Osteoblast (primary cell): ENCODE measurements around the gene FBXO15. TPM values are rescaled to one million over a fixed set of nuclear protein-coding genes. Genes with fewer than 3 reads are reported as not detected.

ENCODE experiments used
- DNase-seq: peaks from one replicate; pipeline ENCODE4 v3.0.0; 2011; ENCODE audit warnings: low spot score, mixed read lengths; ENCODE audit not compliant: insufficient read length; ENCODE audit errors: missing footprints
- H2AFZ ChIP-seq: 2 replicates; pipeline ENCODE4 v1.6.0; 2011; ENCODE audit warnings: mild to moderate bottlenecking, low read length
- H3K27ac ChIP-seq: 2 replicates; pipeline ENCODE4 v1.5.1; 2011; ENCODE audit warnings: mild to moderate bottlenecking, low read depth, low read length, moderate library complexity
- H3K27me3 ChIP-seq: 2 replicates; pipeline ENCODE4 v1.6.0; 2012; ENCODE audit warnings: mild to moderate bottlenecking, control low read depth, inconsistent platforms, low read length, moderate library complexity; ENCODE audit not compliant: insufficient read depth
- H3K36me3 ChIP-seq: 2 replicates; pipeline ENCODE4 v1.5.1; 2011; ENCODE audit warnings: mild to moderate bottlenecking, low read length, control low read depth, moderate library complexity; ENCODE audit not compliant: insufficient read depth
- H3K4me1 ChIP-seq: 2 replicates; pipeline ENCODE4 v1.5.1; 2011; ENCODE audit warnings: mild to moderate bottlenecking, low read length, control low read depth, moderate library complexity; ENCODE audit not compliant: insufficient read depth
- H3K4me2 ChIP-seq: 2 replicates; pipeline ENCODE4 v1.6.0; 2011; ENCODE audit warnings: mild to moderate bottlenecking, low read length; ENCODE audit not compliant: insufficient read depth
- H3K4me3 ChIP-seq: fragments of 200-600 bp; sonication (generic); 3 replicates; pipeline ENCODE4 v1.5.1; 2012; ENCODE audit warnings: mild to moderate bottlenecking, low read length, inconsistent platforms; ENCODE audit not compliant: insufficient read depth
- H3K79me2 ChIP-seq: 2 replicates; pipeline ENCODE4 v1.6.0; 2012; ENCODE audit warnings: mild to moderate bottlenecking, low read length, control low read depth, inconsistent platforms; ENCODE audit not compliant: insufficient read depth
- H3K9me3 ChIP-seq: 2 replicates; pipeline ENCODE4 v1.5.1; 2011; ENCODE audit warnings: low read depth, low read length, control low read depth
- H4K20me1 ChIP-seq: 2 replicates; pipeline ENCODE4 v1.6.0; 2012; ENCODE audit warnings: mild to moderate bottlenecking, low read length, control low read depth; ENCODE audit not compliant: insufficient read depth
- total RNA-seq: library from RNA; depleted of rRNA; stranded (reverse); fragments of >200 nt; gene quantifications from 2 replicates; pipeline ENCODE4 v1.2.3, GENCODE V29; 2012
- TF ChIP-seq, protein P1 (sequence below): IDR thresholded peaks from 2 replicates; pipeline ENCODE4 v1.5.1; 2011; ENCODE audit warnings: mild to moderate bottlenecking, low read depth, low read length, moderate library complexity; ENCODE audit errors: extremely low read depth

FBXO15 gene, protein sequence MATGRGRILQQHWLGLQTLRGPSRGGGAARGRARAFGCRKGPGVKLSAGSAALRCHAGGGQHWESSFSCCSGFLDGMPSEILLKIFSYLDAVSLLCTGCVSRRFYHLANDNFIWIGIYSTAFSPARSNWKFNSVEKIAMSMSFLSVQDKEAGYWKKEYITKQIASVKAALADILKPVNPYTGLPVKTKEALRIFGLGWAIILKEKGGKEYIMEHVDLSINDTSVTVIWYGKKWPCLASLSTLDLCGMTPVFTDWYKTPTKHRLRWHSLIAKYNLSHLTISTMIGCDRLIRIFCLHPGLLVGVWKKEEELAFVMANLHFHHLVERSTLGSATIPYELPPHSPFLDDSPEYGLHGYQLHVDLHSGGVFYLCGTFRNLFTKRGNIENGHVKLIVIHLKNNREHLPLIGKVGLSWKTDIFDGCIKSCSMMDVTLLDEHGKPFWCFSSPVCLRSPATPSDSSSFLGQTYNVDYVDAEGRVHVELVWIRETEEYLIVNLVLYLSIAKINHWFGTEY
- total RNA-seq: 0.29 and 0.36 TPM in 2 replicates

DNA sequence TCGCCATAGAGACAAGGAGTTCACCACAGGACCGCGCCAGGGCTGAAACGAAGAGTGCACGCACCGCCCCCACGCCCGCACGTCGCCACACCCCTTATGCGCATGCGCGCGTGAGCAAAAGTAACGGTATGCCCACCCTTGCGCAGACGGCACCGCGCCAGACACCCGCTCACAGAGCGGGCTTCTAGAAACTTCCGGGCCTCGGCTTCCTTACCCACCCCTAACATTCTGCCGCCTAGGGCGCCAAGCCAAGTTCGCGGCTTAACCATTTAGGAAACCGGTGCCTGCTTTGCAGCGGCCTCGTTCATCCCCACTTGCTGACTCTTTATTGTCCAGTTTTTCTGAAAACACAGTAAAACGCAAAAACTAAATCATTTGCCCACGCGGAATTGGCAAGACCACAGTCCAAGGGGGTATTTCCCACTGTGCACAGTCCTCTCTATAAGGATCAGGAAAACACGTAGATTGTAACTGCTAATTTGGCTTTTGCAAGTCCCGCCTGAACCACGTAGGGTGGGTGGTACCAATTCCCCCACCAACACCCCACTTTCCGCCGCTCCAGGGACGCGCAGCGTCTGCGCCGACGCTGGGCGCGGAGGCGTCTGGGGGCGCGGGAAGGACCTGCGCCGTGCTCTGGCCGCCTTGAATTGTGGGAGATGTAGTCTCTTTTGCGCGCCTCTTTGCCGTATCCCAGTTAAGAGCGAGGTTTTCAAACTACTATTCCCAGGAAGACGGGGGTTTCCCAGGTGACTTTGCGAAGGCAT is at the start of gene FBXO15, which contains the start of gene TIMM21:
Gene FBXO15, minus strand, starts transcription at position 56 of the 764 bp plus-strand sequence. Its CDS starts 49 bp downstream, at position 7.
Gene TIMM21, plus strand, starts transcription at position 745 of the 764 bp plus-strand sequence. CDS start 286 bp downstream, outside the sequence.
- Histone ChIP-seq H3K27me3 (no peaks in the 10 kb centered on the region), H3K9me3 (no peaks in the 10 kb centered on the region), H2AFZ (peak within 1 kb of the TSS; percentile 99), H3K27ac (peak within 1 kb of the TSS; percentile 83), H3K4me2 (peak within 1 kb of the TSS; percentile 100), H3K79me2 (peaks cover 46% of the 10 kb centered on the region), H4K20me1 (no peaks in the 10 kb centered on the region), H3K4me3 (peak within 1 kb of the TSS; percentile 84), H3K36me3 (no peaks in the 10 kb centered on the region), H3K4me1 (peaks cover 19% of the 10 kb centered on the region)
- TF ChIP-seq, protein P1, sequence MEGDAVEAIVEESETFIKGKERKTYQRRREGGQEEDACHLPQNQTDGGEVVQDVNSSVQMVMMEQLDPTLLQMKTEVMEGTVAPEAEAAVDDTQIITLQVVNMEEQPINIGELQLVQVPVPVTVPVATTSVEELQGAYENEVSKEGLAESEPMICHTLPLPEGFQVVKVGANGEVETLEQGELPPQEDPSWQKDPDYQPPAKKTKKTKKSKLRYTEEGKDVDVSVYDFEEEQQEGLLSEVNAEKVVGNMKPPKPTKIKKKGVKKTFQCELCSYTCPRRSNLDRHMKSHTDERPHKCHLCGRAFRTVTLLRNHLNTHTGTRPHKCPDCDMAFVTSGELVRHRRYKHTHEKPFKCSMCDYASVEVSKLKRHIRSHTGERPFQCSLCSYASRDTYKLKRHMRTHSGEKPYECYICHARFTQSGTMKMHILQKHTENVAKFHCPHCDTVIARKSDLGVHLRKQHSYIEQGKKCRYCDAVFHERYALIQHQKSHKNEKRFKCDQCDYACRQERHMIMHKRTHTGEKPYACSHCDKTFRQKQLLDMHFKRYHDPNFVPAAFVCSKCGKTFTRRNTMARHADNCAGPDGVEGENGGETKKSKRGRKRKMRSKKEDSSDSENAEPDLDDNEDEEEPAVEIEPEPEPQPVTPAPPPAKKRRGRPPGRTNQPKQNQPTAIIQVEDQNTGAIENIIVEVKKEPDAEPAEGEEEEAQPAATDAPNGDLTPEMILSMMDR: no peak
- DNase-seq: peak; percentile 98

DNA sequence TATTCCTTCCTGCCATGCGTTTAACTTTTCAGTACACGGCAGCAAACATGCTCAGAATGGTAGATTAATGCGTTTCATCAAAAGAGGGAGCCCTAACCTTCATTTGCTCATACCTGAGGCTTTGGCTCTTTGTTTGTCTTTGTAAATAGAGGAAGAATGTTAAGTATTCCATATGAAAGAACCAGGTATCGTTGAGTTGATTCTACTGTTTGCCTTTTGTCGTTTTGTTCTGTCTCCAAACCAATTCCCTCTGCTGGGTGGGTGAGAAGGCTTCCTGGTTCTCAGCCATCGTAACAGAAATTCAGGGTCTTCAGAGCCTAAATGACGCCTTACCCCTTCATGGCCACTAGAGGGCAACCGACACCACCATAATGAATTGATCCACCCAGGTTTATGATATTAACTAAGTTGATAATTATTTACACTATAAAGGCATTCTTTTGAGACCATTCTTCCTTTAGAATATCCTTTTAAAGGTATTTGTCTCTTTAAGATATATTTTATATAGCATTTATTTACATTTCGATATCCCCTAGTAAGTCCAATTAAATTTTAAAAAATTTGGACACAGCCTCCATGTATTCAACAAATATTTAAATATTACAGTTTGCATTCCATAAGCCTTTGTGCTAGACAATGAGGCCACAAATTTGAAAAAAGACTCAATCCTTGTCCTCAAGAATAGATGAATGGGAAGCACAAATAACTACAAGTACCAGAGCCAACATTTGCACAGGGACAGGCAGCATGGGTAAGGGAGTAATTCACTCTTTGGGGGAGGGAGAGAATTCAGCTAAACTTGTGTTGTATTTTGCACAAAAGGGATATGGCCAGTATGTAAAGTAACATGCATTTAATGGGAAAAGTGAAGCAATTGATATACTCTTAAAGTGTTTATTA is 48.8 kb upstream of the FBXO15 start:
- H3K27ac ChIP-seq: no peak overlapping the region
- DNase-seq: peak; percentile 93
- no peaks in the 10 kb centered on the region for H3K79me2 ChIP-seq
- no peaks in the 10 kb centered on the region for H4K20me1 ChIP-seq
- H3K4me2 ChIP-seq: peak overlapping the region; percentile 83
- no peaks in the 10 kb centered on the region for H3K9me3 ChIP-seq
- H3K27me3 ChIP-seq: peaks cover 14% of the 10 kb centered on the region
- H3K36me3 ChIP-seq: no peaks in the 10 kb centered on the region
- TF ChIP-seq, protein P1: peak; percentile 84
- H3K4me3 ChIP-seq: peak overlapping the region; percentile 49
- peak overlapping the region; percentile 85 for H2AFZ ChIP-seq
- H3K4me1 ChIP-seq: no peaks in the 10 kb centered on the region

DNA sequence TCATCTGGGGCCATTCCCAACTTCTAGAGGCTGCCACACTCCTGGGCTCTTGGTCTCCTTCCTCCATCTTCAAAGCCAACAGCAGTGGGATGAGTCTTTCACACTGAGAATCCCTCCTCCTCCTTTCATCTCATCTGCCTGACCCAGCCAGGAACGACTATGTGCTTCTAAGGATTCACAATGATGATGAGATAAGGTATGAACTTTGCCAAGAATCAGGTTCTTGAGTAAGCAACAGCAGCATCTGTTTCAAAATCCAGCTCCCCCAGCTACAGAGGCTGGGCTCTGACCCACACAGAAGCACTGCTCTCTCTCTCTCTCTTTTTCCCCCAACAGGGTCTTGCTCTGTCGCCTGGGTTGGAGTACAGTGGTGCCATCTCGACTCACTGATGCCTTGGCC is 47.1 kb upstream of the FBXO15 start:
- H3K27me3 ChIP-seq: peaks cover 11% of the 10 kb centered on the region
- H4K20me1 ChIP-seq: no peaks in the 10 kb centered on the region
- DNase-seq: no peak
- H3K36me3 ChIP-seq: no peaks in the 10 kb centered on the region
- no peak overlapping the region for H2AFZ ChIP-seq
- no peak overlapping the region for H3K4me3 ChIP-seq
- TF ChIP-seq, protein P1: no peak
- peaks cover 3% of the 10 kb centered on the region for H3K4me1 ChIP-seq
- no peaks in the 10 kb centered on the region for H3K9me3 ChIP-seq
- H3K4me2 ChIP-seq: no peak overlapping the region
- H3K27ac ChIP-seq: no peak overlapping the region
- H3K79me2 ChIP-seq: no peaks in the 10 kb centered on the region
